M059J (cell line): ENCODE data around the gene NRSN2. TPM values are rescaled to one million over a fixed set of nuclear protein-coding genes. Genes with fewer than 3 reads are reported as not detected.

ENCODE experiments used
- DNase-seq: peaks from one replicate; pipeline ENCODE4 v3.0.0-alpha.2; 2012; ENCODE audit warnings: low read depth
- total RNA-seq: library from RNA; depleted of rRNA; stranded (reverse); fragments of >200 nt; shearing (Covaris generic); gene quantifications from 2 replicates; pipeline ENCODE4 v1.2.3, GENCODE V29; 2014; rRNA removed

NRSN2 gene
- total RNA-seq, 1 experiment from 2014 or later = 149 TPM

DNA sequence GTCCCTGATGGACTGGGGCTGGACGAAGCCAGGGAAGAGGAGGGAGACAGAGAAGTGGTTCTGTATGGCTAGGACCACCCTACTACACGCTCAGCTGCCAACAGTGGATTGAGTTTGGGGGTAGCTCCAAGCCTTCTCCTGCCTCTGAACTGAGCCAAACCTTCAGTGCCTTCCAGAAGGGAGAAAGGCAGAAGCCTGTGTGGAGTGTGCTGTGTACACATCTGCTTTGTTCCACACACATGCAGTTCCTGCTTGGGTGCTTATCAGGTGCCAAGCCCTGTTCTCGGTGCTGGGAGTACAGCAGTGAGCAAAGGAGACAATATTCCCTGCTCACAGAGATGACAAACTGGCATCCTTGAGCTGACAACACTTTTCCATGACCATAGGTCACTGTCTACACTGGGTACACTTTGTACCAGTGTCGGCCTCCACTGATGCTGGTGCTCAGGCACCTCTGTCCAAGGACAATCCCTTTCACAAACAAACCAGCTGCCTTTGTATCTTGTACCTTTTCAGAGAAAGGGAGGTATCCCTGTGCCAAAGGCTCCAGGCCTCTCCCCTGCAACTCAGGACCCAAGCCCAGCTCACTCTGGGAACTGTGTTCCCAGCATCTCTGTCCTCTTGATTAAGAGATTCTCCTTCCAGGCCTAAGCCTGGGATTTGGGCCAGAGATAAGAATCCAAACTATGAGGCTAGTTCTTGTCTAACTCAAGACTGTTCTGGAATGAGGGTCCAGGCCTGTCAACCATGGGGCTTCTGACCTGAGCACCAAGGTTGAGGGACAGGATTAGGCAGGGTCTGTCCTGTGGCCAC lies 49.9 kb downstream of the NRSN2 start:
- no peak for DNase-seq

DNA sequence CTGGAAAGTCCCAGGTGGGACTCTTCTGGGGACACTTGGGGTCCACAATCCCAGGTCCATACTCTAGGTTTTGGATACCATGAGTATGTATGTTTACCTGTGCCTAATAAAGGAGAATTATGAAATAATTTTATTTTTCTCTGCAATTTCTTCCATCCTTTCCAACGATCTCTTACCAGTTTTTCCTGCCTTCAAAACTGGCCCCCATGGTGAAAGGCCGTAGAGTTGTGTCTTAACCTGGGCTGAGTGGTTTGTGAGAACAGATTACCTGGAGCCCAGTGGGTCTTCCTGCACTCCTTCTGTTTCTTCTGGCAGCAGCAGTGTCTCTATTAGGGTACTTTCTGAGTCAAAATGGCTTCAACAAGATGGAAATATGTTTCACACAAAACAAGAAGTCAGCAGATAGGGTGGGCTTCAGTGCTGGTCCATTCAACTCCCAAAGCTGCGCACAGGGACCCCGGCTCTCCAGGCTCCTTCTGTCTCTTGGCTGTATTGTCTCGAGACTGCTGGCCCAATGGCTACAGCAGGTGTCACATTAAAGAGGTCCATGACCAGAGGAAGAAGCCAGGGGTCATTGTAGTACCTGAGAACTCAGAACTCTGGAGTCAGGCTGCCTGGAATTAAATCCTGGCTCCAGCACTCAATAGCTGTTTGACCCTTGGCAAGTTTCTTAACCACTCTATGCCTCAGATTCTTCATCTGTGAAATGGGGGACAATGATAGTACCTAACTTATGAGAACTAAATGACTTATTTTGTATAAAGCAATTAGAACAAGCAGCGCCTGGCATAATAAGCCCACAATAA lies 50.7 kb downstream of the NRSN2 start:
- no peak for DNase-seq

DNA sequence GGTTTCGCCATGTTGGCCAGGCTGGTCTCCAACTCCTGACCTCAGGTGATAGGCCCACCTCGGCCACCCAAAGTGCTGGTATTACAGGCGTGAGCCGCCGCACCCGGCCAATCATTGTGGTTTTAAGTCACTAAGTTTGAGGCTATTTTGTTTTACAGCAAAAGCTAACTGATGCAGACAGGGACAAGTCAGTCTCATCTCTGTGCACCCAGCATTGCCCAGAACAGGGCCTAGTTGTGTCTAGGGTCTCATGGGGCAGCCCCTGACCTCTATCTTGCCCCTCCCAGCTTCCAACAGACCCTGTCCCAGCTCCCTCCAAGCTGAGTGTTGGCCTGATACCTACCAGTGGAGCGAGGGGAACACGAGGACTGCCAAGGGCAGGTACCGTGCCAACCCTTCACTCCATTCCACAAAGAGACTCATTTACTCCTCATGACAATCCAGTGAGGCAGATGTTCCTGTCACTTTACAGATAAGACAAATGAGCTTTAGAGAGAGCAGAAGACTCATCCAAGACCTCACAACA lies 52.3 kb downstream of the NRSN2 start:
- no peak for DNase-seq

DNA sequence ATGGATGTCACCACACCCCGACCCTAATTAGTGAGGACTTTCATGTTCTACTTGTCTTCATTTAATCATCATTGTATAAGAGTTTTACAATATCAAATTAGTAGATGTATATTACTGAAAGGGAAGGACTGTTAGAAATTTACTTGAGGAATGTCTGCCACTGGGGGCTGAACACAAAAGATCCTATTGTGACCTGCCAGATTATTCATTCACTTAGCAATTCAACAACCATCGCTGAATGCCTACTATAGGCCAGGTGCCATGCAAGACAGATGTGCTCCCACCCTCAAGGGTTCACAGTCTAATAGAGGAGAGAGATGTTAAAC lies 53.2 kb downstream of the NRSN2 start:
- no peak for DNase-seq

DNA sequence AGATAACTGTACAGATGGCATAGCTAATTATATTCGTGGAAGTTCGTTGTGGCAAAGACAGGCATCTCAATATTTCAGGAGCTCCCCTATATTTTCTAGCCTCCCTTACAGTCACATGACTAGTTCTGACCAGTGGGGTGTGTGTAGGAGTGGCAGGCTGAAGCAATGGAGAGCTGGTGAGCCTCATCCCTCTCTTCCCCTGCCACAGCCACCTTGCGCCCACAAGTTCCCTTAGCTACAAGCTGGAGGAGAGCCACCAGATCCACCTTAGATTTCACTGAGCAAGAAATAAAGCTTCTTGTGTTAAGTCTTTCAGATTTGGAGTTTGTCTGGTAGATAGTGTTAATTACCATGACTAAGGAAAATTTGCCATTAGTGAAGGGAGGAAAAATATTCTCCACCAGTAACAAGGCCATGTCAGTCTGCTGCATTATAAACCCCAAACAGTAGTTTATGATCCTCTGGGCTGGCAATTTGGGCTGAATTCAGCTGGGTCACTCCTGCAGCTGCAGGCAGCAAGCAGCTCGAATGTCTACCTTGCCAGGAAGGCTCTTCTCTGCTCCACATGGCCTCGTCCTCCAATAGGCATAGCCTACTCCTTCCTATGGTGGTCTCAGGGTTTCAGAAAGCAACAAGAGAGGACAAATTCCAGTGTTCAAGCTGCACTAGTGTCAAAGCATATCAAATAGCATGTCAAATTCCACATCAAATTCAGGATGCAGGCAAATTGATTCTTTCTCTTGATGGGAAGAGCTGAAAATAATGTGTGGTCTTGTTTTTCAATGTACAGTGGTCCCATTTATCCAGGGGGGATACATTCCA lies 53.8 kb downstream of the NRSN2 start:
- peak; percentile 18 for DNase-seq

DNA sequence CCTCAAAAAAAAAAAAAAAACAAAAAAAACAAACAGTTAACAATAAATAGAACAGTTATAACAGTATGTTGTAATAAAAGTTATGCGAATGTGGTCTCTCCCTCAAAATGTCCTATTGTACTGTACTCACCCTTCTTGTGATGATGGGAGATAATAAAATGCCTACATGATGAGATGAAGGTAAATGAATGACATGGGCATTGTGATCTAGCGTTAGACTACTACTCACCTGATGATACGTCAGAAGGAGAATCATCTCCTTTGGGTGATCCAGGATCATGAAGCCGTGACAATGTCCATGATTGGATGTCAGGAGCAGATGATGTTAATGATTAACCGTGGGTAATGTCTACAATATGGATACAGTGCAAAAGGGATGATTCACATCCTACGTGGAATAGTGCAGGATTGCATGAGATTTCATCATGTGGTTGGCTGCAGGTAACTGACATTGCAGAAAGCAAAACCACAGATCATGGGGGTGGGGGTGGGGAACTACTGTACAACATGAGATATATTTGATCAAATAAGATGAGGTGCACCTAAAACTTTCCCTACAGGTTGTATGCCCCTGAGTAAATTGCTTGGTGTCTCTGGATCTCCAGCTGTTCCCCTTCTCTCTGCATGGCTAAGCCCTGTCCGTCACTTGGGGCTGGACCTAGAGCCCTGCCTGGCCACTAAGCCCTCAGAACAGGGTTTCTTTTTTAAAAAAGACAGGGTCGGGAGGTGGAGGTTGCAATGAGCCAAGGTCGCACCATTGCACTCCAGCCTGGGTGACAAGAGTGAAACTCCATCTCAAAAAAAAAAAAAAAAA lies 55.0 kb downstream of the NRSN2 start:
- DNase-seq = peak; percentile 69

DNA sequence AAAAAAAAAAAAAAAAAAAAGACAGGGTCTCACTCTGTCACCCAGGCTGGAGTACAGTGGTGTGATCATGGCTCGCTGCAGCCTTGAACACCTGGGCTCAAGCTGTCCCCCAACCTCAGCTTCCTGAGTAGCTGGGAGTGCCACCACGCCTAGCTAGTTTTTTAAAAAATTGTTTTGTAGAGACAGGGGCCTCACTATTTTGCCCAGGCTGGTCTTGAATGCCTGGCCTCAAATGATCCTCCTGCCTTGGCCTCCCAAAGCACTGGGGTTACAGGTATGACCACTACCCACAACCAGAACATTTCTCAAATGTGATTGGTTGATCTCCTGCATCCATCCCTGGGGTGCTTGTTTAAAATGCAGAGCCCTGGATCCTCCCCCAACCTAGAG lies 55.6 kb downstream of the NRSN2 start:
- no peak for DNase-seq

DNA sequence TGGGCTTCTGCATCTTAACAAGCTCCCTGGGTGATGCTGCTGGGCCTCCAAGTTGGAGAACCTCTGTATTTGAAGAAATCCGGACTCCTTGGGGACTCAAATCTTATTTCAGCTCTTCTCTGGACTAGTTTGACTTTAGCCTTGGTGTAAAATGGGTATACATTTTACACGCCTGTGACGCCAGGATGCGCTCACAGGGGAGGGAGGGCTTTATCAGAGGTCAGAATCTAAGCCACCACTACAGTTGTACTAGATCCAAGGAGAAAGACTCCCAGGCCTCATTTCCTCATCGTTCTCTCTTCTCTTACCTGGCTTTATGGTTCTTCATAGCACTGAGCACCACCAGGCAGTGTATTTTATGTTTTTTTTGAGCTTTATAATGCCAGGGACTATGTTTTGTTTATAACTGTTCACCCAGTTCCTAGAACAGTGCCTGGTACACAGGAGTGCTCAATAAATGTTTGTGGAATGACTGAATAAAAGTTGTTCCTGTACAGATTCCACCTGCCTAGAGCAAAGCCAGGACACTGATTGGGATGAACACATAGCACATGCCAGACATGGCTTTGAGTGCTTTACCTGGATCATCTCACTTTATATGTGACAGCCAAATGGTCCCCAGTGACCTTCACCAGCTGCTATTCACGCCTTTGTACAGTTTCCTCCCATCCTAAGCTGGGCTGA lies 56.1 kb downstream of the NRSN2 start:
- no peak for DNase-seq

DNA sequence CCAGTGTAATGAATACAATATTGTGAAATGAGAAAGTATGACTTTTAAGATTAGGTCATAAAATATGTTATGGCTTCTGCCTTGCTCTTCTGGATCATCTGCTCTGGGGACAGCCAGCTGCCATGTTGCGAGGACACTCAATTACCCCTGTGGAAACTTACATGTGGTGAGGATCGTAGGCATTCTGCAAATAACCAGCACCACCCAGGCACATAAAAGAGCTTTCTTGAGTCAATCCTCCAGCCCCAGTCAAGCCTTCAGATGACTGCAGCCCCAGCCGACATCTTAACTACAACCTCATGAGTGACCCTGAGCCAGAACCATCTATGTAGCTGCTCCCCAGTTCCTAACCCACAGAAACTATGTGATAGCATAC lies 56.7 kb downstream of the NRSN2 start:
- DNase-seq = no peak

DNA sequence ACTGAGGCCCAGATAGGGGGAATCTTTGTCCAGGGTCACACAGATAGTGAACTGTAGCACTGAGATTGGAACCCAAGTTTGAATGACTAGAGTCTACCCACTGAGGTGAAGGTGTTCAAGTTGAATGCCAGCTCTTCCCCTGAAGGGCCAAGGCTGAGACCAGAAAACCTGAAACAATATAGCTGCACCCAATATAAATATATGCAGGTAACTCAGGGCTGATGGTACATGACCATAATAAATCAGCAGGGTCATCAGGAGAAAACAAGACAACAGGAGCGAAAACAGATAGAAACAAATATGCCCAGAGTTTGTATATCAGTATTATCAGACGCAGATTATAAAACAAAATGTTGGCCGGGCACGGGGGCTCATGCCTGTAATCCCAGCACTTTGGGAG lies 57.2 kb downstream of the NRSN2 start:
- no peak for DNase-seq

Other genes starting within 250 kb of the NRSN2 start
- not detected in 2 replicates for gene DEFB126, start 204.5 kb upstream of the NRSN2 start, total RNA-seq
- not detected in 2 replicates for gene DEFB127, start 189.7 kb upstream of the NRSN2 start, total RNA-seq
- not detected in 2 replicates for gene DEFB128, start 157.4 kb upstream of the NRSN2 start, total RNA-seq
- gene DEFB129, start 119.9 kb upstream of the NRSN2 start, total RNA-seq = 1.1 and 4.7 TPM in 2 replicates
- 0.05 TPM in 1 of 2 replicates, not detected in the other for gene DEFB132, start 89.4 kb upstream of the NRSN2 start, total RNA-seq
- 0.91 and 2.2 TPM in 2 replicates for gene C20orf96, start 56.4 kb upstream of the NRSN2 start, total RNA-seq
- 12.7 and 16.9 TPM in 2 replicates for gene ZCCHC3, start 49.5 kb upstream of the NRSN2 start, total RNA-seq
- gene SOX12, start 21.6 kb upstream of the NRSN2 start, total RNA-seq = 5.1 and 16.5 TPM in 2 replicates
- gene TRIB3, start 33.6 kb downstream of the NRSN2 start, total RNA-seq = 34.1 and 35.5 TPM in 2 replicates
- gene RBCK1, start 61.2 kb downstream of the NRSN2 start, total RNA-seq = 132 and 155 TPM in 2 replicates
- gene TBC1D20, start 115.4 kb downstream of the NRSN2 start, total RNA-seq = 42.4 and 53.2 TPM in 2 replicates
- 146 and 269 TPM in 2 replicates for gene CSNK2A1, start 196.7 kb downstream of the NRSN2 start, total RNA-seq